GM19397 (cell line): Measurements from ENCODE around the gene PARD3.

Experiments used
- ATAC-seq: cut with Tn5 transposase; IDR thresholded peaks from one replicate; pipeline ENCODE4 v1.9.1; 2021; ENCODE audit warnings: mild to moderate bottlenecking, moderate library complexity; ENCODE audit not compliant: unreplicated experiment

PARD3 gene

DNA sequence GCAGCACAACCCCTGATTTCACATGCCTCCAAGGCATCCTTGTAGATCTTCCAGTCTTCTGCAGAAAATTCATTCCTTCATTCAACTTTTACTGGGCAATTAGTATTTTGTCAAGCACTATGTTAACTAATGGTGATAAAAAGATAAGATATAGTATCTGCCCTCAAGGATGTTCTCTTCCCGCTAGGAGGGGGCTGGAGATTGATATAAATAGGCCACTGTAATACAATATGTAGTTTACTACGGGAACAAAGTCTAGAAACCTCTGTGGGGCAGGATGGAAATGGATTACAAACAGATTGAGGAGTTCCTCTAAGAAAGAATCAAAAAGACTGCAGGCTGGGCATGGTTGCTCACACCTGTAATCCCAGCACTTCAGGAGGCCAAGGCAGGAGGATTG, 10.3 kb upstream of the PARD3 start:
- no peak for ATAC-seq

DNA sequence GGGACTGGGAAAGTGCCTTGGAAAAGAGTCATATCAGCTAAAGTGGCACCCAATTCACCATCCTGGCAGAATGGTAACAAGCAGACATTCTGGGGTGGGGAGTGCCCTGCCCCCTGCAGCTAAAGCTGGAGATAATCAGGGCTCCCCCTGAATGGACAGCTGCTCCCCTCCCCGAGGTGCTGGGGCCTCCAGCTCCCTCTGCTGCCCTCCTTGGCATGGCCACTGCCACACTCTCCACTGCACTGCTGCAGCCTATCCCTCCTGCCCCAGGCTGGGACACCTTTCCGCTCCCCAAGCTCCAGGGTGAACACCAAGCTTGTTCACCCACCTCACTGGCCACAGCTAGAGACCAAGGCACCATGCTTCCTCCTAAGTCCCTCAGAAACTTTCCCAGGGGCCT, 9.8 kb upstream of the PARD3 start:
- no peak for ATAC-seq

DNA sequence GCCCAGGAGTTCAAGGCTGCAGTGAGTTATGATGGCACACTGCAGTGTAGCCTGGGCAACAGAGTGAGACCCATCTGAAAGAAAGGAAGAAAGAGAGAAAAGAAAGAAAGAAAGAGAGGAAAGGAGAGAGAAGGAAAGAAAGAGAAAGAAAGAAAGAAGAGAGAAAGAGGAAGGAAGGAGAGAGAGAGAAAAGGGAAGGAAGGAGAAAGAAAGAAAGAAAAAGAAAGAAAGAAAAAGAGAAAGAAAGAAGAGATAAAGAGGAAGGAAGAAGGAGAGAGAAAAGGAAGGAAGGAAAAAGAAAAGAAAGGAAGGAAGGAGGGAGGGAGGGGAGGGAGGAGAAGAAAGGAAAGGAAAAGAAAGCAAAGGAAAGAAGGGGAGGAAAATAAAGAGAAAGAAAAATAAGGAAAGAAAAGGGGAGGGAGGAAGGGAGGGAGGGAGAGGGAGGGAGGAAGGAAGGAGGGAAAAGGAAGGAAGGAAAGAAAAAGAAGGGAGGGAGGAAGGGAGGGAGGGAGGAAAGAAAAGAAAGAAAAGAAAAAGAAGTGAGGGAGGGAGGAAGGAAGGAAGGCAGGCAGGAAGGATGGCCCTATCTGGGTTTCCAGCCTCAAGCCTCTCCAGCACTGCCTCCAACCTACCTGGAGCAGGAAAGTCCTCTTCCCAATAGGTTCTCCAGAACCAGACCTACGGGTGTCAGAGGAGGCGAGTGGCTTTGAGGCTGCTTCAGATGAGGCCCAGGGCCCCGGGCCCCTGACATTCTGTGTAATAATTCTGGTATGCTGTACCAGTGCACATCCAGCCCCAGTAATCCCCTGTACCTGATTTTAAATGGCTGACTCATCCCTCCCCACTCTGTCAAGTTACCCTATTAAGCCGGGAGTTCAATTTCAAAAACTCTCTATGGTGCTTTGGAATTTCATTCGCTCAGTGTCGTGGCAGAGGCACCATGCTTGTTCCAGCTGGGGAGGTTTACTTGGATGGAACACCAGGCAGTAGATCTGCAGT, 6.8 kb upstream of the PARD3 start:
- ATAC-seq = no peak

DNA sequence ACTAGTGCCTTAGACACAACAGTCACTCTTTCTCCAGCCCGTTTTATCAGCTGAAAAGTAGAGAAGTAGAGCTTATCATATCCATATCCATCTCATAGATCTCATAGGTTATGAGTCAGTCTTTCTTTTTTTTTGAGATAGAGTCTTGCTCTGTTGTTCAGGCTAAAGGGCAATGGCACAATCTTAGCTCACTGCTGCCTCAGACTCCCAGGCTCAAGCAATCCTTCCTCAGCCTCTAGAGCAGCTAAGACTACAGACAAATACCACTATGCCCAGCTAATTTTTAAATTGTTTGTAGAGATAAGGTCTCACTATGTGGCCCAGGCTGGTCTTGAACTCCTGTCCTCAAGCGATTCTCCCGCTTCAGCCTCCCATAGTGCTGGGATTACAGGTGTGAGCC, 2.5 kb upstream of the PARD3 start:
- no peak for ATAC-seq

DNA sequence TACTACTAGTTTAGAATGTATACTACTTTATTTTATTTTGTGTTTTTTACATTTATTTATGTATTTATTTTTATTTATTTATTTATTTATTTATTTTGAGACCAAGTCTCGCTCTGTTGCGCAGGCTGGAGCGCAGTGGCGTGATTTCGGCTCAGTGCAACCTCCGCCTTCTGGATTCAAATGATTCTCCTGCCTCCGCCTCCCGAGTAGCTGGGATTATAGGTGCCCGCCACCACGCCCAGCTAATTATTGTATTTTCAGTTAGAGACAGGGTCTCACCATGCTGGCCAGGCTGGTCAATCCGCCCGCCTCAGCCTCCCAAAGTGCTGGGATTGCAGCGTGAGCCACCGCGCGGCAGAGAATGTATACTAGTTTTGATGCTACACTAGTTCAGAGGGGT, 2.0 kb upstream of the PARD3 start:
- ATAC-seq = no peak

DNA sequence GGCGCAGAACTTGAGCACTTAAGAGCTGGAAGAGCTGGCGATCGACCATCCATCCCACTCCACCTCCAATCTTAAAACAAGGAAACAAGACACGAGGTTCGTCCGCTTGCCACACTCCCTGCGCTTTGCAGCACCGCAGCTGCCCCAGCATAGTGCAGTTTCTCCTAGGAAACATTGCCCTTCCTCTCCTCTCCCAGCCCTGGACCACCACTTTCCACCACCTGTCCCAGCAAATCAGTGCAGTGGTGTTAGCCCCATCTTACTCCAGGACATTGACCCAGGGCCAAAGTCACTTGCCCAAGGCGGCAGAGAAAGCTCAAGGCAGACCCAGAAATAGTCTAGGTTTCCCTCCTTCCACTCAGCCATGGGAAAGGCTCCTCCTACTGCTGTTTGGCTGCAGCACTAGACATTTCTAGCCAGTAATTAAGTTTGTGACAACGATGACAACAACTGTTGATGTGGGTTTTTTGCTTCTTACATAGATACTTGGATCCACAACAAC, 1.5 kb upstream of the PARD3 start:
- no peak for ATAC-seq

DNA sequence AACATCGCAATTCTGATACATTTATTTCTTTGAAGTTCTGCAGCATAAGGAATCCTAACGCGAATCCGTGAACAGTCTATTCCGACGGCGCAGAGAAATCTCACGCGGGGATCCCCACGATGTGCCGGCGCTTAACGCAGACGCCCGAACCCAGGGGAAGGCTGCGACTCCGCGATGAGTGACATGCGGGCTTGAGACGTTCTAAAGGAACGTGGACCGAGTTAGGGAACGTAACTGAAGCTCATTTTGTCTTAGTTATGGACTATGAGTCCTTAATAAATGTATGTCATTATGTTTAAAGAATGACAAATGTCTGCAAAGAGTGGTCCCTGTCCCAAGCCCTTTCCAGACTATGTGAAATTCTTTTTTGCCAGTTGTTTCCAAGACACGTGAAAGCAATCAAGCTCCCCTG, 995 bp upstream of the PARD3 start:
- no peak for ATAC-seq

DNA sequence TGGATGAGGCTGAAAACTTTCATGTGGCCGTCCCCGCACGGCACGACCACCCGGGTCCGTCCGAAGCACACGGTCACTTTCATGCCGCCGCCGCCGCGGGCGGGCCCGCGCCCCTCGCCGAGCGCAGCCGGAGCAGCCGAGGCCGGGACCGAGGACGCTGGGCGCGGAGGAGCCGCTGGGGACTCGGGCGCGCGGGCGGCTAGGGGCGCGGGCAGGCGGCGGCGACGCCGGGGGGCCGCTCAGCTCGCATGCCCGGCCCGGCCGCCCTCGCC, 247 bp downstream of the PARD3 start:
- ATAC-seq = peak; percentile 25

DNA sequence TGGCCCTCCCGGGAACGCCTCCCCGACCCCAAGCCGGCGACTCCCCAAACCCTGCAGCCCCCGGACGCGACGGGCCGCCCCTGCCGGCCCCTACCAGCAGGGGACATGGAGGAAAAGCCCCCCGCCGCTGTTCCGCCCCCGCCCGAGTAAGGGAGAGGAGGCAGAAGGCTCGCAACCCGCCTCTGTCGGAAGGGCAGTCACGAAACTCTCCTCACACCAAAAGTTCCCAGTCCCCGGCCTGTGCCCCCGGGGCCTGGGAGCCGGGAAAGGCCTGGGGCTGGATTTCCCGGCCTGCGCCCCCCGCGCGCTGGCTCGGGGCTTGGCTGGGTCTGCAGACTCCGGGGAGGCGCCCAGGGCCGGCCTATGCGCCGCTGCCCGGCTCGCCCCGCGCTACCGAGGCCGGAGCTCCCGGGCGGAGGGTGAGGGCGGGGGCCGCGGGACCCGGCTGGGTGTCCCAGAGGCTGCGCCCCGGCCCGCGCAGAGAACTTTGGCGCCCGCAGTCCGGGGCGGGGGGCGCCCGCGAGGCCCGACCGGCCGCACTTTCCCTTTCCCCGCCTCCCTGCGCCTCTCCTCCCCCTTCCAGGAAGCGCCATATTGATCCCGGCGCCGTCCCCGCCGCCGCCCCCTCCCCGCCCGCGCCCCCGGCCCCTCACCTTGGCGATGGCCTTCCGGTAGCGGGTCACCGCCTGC, 728 bp downstream of the PARD3 start:
- peak; percentile 39 for ATAC-seq

DNA sequence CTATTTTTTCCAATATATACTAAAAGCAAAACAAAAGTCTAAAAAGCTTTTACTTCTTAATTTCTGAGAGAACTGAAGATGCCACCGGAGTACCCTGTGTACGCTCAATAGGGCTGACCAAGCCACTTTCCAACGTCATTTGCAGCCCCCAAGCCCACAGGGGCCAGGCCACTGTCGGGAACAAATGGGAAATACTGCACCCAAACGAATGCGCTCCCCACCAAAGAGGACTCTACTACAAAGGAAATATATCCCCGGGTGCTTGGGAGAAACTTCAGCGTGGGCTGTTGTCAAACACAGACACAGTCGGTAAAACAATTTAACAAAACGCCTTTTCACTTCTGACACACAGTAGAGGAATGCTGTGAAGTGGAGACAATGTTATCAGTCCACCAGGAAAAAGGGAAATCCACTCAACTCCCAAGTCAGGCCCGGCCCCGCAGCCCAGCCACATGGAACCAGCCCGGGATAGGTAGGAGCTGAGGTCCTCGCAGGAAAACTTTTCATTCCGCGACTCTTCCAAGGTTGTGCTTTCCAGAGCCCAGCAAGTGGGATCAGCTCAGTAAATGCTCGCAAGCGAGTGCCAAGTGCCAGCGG, 1.4 kb downstream of the PARD3 start:
- ATAC-seq = no peak

DNA sequence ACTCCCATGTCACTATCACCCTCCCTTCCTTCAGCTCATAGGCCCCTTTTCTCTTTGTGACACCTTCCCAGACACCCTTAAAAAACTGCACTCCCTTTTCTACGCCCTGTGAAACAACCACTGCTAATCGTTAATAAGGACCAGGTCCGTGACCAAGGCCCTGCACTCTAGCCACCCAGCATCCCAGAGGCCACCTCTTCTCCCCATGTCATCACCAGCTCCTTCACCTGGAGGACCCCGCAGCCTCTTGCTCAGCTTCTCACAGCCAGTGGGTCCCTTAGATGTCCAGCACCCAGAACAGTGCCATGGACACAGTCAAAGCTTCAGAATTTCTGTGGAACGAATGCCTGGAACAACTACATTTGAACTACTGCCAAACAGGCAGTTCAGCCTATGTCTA, 2.3 kb downstream of the PARD3 start:
- no peak for ATAC-seq

DNA sequence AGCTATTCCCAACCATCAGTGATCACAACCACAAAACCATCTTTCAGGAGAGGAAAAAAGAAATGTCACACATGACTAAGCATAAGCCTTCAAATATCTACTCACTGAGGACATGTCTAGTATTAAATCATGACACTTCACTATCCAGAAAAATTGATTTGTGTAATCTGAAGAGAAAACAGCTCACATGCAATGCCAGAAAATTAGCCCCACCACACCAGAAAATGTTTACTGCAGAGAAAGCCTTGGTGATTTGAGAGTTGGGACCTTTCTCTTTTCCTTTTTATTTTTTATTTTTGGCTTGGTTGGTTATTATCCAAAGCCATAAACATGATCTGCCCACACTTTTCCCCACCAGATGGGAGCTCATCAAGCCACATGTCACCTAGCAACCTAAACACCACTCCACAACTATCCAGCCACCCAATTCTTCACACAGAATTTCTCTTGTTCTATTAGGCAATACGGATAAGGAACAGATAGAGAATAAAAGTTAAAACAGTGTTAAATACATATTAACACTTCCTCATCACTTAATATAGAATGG, 3.1 kb downstream of the PARD3 start:
- ATAC-seq = no peak

DNA sequence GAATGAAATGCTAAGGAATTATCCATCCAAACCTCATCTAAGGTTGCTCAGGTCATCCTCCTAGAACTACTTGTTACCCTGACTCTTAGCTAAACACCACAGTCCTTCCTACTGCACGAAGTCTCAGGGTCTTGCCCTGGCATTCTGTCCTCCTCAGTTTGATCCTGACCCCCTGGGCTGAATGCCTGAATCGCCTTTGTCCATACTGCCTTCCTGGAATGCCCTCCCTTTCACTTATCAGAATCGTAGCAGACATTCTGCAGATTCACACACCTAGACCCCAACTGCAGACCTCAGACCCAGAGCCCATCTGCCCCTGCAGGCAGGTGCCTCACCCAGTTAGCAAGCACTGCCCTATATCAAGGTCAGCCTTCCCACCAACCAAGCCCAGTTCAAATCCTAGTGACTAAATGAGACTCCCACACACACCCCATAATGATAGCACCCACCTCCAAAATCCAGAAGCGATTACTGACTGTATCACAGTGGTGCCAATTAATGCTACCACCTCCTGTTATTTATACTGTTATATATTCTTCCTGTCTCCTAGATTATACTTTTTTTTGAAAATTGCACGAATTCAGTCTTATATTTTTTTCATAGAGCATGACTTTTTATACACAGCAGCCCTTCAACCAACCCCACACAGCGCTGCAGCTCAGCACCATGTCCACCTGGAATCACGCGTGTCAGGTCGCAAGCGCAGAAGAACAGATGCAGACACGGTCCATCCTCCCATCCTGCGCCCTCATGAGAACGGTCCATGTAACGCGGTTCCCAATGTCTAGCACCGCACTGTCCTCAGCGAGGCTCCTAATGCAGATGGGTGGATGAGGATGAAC, 3.7 kb downstream of the PARD3 start:
- no peak for ATAC-seq

DNA sequence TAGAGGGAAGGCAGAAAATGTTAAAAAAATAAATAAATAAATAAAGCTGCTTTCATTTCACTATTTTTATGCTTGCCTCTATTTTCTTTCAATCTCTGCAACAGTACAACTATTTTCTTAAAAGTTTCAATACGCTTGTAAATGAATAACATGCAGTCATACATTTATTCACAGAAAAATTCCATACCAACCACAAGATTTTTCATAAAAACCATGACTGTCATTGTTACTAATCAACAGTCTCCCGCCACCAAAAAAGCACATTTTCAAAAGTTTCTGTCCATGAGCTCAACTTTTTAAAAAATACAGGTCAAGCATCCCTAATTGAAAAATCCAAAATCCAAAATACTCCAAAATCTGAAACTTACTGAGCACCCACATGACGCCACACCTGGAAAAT, 5.3 kb downstream of the PARD3 start:
- peak; percentile 16 for ATAC-seq

DNA sequence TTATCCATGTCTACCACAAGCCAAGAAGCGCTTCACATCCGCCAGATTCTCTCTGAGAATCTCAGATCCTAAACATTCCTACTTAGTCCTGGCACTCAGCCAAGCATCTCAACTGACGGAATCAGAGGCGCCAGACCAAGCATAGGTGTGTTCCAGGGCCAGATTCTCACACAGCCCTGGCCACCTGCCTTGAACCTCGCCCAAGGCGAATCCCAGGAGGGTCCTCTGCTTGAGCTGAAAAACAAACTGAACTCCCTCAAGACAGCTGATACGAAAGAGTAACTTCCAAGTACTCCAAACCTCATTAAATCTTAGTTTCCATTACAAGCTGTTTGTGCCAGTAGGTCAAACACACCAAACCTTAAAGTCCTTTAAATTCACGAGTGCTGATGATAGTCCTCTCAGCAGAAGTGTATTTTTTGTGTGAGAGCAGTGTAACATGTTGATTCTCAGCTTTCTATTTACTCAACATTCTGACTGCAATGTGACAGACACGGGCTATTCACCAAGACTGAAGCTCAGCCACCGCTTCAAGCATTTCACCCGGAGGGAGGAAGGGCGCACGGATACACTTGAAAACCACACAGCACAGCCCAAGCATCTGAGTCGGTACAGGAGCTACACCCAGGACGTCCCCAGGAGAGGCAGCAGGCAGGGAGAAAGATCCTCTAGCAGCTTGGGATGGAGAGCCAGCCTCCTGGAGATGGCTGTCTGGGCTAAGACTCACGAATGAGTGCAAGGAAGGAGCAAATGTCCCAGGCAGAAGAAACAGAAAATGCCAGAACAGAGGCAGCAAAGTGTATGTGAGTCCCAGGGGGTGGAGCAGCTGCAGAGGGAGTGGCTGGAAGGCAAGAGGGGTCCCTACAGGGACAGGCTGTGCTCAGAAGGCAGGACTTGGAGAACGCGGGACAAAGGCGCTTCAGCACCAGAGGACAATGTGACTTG, 6.0 kb downstream of the PARD3 start:
- ATAC-seq = peak; percentile 65

DNA sequence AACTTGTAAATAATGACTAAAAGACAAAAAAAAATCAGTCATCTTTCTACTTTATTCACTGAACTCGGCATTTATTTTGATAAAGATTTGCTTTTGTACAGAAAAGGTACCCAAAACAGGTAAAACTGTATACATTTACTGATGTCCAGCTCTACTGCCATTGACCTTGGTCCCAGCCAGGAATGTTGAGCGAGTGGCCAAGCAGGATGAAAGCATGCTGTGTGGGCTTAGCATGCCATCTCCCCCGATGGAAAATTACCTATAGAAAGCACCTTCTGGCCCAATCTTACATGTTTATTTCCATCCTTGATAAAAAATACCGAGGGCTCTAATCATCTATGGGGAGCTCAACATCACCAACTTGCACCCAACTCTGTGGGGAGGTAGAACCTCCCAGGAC, 6.8 kb downstream of the PARD3 start:
- ATAC-seq = no peak

DNA sequence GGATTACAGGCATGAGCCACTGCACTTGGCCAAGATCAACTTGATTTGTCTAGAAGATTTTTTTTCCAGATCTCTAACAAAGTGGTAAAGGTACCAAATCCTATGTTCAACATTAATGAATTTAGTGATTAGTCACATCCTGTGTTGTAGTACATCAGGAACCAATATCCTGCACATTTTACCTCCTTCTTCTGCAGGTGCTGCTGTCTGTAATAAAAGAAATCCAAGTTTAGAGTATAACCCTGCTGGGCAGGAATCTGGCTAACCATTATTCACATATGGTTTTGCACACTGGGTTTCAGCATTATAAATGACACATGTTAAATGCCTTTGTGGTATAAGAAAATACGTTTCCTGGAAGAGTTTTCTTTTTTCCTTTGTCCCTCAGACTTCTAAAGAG, 10.8 kb downstream of the PARD3 start:
- no peak for ATAC-seq

DNA sequence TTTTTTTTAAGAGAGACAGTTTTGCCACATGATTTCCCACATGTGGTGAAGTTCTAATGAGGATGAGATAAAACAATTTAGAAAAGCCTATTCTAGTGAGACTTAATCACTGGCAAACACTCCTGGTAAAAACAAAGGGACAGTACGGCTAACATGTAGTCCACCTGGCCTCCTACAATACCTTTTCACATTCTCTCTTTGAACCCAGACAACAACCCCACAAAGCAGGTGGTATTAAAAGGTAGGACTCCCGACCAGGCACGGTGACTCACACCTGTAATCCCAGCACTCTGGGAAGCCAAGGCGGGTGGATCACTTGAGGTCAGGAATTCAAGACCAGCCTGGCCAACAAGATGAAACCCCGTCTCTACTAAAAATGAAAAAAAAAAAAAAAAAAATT, 12.4 kb downstream of the PARD3 start:
- no peak for ATAC-seq

DNA sequence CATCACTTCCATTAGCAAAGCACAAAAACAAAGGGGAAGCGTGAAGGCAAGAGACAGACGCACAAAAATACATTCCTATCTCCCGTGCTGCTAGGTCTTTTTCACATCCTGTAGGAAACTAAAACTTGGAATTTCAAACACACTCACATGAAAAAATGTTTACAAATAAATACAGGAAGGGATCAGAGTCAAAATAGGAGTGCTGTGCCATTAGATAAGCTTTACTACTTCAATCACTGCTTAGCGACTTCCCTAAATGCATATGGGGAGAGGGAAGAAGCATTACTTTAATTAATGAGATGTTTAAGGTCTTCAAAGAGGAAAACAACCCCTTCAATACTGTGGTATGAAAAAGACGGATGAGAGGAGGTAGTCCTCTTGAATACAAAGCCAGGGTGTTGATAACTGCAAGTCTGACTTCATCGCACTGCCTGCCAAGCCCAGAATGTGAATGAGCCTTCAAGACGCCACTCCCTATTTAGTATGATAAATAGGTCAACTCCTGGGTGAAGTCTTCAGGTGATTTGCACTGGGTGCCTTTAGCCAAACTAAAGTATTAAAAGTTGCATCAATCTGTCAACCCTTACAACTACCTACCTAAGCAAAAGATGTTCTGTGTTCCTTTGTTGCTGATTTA, 13.9 kb downstream of the PARD3 start:
- ATAC-seq = no peak
